Type B pancreatic cell (in vitro differentiated cells): Measurements from ENCODE around the gene GPR157. TPM values are rescaled to one million over a fixed set of nuclear protein-coding genes. Genes with fewer than 3 reads are reported as not detected.

Experiments
- DNase-seq: peaks from one replicate; pipeline ENCODE4 v3.0.0; 2021; ENCODE audit warnings: mixed read lengths; ENCODE audit not compliant: unreplicated experiment; ENCODE audit errors: extremely low spot score
- H3K27ac Mint-ChIP-seq: 2 replicates; pipeline ENCODE4 v1.8.0; 2021; ENCODE audit warnings: mild to moderate bottlenecking, mixed read lengths
- H3K27me3 Mint-ChIP-seq: 2 replicates; pipeline ENCODE4 v1.8.0; 2021; ENCODE audit warnings: mixed read lengths
- H3K36me3 Mint-ChIP-seq: 2 replicates; pipeline ENCODE4 v1.8.0; 2021; ENCODE audit warnings: mixed read lengths
- H3K4me1 Mint-ChIP-seq: one replicate; pipeline ENCODE4 v1.8.0; 2021; ENCODE audit warnings: mixed read lengths; ENCODE audit not compliant: unreplicated experiment
- H3K4me3 Mint-ChIP-seq: 2 replicates; pipeline ENCODE4 v1.8.0; 2021; ENCODE audit warnings: mild to moderate bottlenecking, mixed read lengths
- H3K9me3 Mint-ChIP-seq: 2 replicates; pipeline ENCODE4 v1.8.0; 2021; ENCODE audit warnings: mixed read lengths
- total RNA-seq: library from RNA; stranded (reverse); gene quantifications from 2 replicates; pipeline ENCODE4 v1.2.1, GENCODE V29; 2021; ENCODE audit warnings: low replicate concordance
- TF ChIP-seq, protein P1 (sequence below): fragments of 200-600 bp; sonication (generic); conservative IDR thresholded peaks from 2 replicates; pipeline ENCODE4 v1.5.0; 2021; ENCODE audit warnings: antibody characterized with exemption, mild to moderate bottlenecking

Gene GPR157
- total RNA-seq, 1 donor from 2014 or later: 7.7 TPM

DNA sequence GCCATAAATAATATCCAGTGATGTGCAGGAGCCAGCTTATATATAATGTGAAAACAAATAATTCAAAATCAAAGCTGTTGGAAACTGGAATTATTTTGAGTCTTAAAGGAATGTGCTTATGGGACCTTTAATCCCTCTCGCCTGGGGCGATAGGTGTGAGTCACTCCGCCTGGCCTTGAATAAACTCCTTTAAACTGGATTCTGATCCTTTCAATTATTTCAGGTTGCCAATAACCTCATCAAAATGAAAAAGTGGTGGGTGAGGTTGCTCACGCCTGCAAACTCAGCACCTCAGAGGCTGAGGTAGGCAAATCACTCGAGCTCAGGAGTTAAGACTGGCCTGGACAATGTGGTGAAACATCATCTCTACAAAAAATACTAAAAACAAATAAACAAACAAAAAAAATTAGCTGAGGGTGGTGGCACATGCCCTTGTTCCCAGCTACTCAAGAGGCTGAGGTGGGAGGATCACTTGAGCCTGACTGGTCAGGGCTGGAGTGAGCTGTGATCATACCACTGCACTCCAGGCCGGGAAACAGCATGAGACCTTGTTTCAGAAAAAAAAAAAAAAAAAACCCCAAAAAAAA lies 48.1 kb downstream of the GPR157 start:
- Mint-ChIP-seq H3K9me3 (no peaks in the 10 kb centered on the region), H3K4me1 (peaks cover 8% of the 10 kb centered on the region), H3K27me3 (peaks cover 4% of the 10 kb centered on the region), H3K36me3 (no peaks in the 10 kb centered on the region), H3K4me3 (no peak overlapping the region), H3K27ac (no peak overlapping the region)
- TF ChIP-seq, protein P1, sequence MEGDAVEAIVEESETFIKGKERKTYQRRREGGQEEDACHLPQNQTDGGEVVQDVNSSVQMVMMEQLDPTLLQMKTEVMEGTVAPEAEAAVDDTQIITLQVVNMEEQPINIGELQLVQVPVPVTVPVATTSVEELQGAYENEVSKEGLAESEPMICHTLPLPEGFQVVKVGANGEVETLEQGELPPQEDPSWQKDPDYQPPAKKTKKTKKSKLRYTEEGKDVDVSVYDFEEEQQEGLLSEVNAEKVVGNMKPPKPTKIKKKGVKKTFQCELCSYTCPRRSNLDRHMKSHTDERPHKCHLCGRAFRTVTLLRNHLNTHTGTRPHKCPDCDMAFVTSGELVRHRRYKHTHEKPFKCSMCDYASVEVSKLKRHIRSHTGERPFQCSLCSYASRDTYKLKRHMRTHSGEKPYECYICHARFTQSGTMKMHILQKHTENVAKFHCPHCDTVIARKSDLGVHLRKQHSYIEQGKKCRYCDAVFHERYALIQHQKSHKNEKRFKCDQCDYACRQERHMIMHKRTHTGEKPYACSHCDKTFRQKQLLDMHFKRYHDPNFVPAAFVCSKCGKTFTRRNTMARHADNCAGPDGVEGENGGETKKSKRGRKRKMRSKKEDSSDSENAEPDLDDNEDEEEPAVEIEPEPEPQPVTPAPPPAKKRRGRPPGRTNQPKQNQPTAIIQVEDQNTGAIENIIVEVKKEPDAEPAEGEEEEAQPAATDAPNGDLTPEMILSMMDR: no peak
- no peak for DNase-seq

DNA sequence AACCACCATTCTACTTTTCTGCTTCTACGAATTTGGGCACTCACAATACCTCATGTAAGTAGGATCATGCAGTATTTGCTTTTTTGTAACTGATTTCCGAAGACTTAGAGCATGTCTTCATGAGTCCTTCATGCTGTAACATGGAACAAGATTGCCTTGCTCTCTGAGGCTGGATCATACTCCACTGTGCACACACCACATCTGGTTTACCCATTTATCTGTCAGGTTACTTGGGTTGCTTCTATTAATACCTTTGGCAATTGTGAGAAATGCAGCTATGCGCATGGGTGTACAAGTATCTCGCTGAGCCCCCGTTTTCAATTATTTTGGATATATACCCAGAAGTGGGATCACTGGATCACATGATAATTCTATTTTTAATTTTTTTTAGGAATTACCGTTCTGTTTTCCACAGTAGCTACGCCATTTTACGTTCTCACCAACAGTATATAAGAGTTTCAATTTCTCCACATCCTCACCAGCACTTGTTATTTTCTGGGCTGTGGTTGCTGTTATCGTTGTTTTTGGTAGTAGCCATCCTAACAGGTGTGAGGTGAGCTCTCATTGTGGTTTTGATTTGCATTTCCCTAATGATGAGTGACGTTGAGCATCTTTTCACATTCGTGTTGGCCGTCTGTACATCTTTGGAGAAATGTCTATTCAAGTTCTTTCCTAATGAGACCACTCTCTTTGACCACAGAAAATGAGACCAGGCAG lies 48.8 kb downstream of the GPR157 start:
- H3K36me3 Mint-ChIP-seq: no peaks in the 10 kb centered on the region
- DNase-seq: no peak
- TF ChIP-seq, protein P1: no peak
- no peak overlapping the region for H3K27ac Mint-ChIP-seq
- H3K27me3 Mint-ChIP-seq: peaks cover 4% of the 10 kb centered on the region
- peaks cover 8% of the 10 kb centered on the region for H3K4me1 Mint-ChIP-seq
- no peaks in the 10 kb centered on the region for H3K9me3 Mint-ChIP-seq
- peak overlapping the region; percentile 35 for H3K4me3 Mint-ChIP-seq

DNA sequence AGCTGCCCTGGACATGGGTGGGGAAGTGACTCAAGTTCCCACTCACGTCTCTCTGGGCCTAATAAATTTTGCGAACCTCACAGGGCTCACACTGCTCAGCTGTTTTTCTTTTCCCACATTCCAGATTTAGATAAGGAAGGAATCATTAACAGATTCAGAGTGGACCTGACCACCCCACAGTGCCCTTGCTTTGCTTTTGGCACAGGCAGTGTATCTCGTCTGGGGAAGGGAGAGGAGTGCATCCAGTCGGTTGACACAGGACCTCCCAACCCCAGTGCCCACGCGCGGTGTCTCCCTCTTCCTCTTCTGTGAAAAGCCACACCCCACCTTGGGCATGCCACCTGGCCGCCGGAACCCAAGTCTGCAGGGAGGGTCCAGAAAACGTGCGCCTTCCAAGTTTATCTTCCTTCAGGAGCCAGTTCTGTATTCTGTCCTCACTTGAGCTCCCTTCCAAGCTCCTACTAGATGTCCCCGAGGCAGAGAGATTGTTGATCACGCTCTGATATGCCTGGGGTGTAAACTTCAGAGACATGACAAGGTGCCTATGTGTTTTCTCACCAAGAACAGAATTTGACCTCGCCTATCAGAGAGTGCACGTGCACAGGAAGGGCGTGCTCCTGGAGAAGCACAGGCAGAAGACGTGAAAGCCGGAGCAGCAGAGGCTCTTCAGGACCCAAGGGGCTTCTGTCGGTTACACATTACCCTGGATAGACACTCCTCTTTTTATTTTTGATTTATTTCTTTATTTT lies 50.0 kb downstream of the GPR157 start:
- Mint-ChIP-seq H3K36me3 (no peaks in the 10 kb centered on the region), H3K27ac (peak overlapping the region; percentile 75), H3K4me1 (peaks cover 9% of the 10 kb centered on the region), H3K9me3 (no peaks in the 10 kb centered on the region), H3K4me3 (peak overlapping the region; percentile 6), H3K27me3 (peaks cover 4% of the 10 kb centered on the region)
- TF ChIP-seq, protein P1: no peak
- DNase-seq: no peak

DNA sequence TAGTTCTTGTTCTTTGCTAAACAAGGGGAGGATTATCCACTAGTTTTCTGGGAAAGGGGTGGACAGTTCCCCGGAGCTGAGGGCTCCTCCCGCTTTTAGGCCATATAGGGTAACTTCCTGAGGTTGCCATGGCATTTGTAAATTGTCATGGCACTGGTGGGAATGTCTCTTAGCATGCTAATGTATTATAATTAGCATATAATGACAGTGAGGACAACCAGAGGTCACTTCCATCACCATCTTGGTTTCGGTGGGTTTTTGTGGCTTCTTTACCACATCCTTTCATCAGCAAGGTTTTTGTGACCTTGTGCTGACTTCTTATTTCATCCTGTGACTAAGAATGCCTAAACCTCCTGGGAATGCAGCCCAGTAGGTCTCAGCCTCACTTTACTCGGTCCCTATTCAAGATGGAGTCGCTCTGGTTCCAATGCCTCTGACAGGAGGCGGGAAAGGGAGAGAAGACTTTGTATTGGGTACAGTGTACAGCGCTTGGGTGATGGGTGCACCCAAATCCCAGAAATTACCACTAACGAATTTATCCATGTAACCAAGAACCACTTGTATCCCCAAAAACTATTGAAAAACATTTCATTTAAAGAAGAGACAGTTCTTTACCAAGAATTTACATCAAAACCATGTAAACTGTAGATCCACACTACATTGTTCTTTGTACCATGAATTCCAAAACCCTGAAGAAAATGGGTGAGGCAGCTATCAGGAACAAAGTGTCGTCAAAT lies 50.7 kb downstream of the GPR157 start:
- TF ChIP-seq, protein P1: no peak
- Mint-ChIP-seq H3K27ac (peak overlapping the region; percentile 75), H3K4me1 (peaks cover 8% of the 10 kb centered on the region), H3K36me3 (no peaks in the 10 kb centered on the region), H3K9me3 (no peaks in the 10 kb centered on the region), H3K4me3 (no peak overlapping the region), H3K27me3 (peaks cover 4% of the 10 kb centered on the region)
- no peak for DNase-seq

DNA sequence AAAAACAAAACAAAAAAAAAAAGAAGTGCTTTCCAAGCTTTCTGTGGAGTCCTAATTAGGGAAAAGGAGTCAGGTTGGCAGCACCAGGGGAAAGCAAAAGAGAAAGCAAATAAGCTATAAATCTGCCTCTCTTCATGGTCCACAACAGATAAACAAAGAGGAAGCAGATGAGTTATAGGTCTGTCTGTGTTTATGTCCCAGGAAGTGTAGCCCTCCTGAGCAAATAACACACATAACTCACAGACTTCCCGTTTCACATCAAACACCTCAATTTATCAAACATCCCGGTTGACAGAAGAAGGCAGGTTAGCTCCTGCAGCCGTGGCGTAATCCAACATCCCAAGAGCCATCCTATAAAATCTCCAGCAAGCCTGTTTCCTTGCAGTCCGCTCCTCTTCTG lies 53.9 kb downstream of the GPR157 start:
- H3K27ac Mint-ChIP-seq: no peak overlapping the region
- DNase-seq: no peak
- H3K27me3 Mint-ChIP-seq: peaks cover 4% of the 10 kb centered on the region
- H3K4me1 Mint-ChIP-seq: peaks cover 5% of the 10 kb centered on the region
- no peaks in the 10 kb centered on the region for H3K9me3 Mint-ChIP-seq
- TF ChIP-seq, protein P1: no peak
- no peaks in the 10 kb centered on the region for H3K36me3 Mint-ChIP-seq
- no peak overlapping the region for H3K4me3 Mint-ChIP-seq
